IPS DF 4.7 (cell line): ENCODE data around the gene ZNF182.
A peak's percentile ranks its signal among the peaks of the same experiment; 100 is the strongest.
"Not testable (repeated sequence)": the region's sequence is repeated elsewhere in the genome, so short reads cannot be mapped to it uniquely, and the experiment has no call there.

Experiments
- DNase-seq: peaks from one replicate; pipeline ENCODE4 v3.0.0-alpha.2; 2013; ENCODE audit warnings: low spot score; ENCODE audit errors: extremely low read depth

ZNF182 gene

DNA sequence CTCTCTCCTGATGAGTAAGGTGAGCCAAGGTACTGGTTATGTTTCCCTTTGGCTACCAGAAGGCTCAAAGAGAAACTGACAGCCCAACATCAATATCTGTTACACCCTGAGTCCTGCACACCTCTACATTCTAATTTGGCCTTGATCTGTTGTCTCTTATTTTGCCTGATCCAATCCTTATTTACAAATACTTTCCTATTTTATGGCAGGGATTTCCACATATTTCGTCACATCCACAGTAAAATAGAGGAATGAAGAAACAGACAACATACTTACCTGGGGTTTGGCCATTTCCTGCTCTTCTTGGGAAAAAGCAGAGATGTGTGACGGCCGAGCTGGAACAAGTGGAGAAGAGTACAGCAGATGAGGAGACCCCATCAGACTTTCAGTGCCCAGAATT lies 1.5 kb downstream of the ZNF182 start:
- DNase-seq: no peak

DNA sequence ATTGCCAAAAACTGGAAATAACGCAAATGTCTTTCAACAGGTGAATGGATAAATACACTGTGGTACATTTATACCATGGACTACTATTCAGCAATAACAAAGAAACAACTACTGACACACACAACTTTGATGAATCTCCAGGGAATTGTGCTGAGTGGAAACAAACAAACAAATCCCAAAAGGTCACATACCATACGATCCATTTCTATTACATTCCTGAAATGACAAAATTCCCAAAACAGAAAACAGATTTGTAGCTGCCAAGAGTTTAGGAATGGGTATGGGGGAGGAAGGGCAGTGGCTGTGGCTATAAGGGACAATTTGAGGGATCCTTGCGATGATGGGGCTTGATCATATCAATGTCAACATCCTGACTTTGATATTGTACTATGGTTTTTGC lies 2.5 kb downstream of the ZNF182 start:
- DNase-seq: no peak

- DNase-seq: no peak
Observed at GRCh38 chrX:47992669-47993068, 11.1 kb downstream of the ZNF182 start.

GRCh38 chrX:47992095-47992380 lies 11.8 kb downstream of the ZNF182 start:
- DNase-seq: no peak

DNA sequence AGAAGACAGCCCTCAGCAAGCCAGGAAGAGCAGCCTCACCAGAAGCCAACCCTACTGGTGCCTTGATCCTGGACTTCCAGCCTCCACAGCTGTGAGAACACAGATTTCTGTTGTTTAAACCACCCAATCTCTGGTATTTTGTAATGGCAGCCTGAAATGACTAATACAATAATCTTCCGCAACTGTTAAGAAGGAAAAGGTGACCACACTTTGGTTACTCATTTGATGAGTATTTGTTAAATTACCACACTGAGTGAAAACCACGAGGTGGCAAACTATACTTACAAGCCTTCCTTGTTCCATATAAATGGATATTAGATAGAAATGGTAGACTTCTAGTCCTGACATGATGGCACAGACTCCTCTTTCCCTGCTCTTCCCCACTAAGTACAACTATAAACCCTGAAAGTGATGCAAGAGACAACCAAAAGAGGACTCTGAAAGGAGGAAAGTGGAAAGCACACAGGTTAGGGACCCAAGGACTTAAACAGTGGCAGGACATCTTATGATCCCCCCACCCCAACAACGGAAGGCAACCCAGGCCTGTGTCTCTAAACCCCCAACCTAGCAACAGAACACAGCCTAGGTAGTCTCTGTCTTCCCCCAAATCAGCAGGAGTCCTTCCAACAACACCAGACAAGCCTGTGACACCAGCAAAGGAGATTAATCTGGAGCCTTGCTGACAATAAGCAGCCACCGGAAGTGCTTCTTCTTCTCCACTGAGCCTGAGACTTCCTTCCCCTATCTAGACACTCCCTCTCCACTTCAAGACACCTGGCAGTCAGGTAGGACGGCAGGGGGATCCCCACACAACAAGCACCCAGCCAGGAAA lies 12.3 kb downstream of the ZNF182 start:
- DNase-seq: no peak

DNA sequence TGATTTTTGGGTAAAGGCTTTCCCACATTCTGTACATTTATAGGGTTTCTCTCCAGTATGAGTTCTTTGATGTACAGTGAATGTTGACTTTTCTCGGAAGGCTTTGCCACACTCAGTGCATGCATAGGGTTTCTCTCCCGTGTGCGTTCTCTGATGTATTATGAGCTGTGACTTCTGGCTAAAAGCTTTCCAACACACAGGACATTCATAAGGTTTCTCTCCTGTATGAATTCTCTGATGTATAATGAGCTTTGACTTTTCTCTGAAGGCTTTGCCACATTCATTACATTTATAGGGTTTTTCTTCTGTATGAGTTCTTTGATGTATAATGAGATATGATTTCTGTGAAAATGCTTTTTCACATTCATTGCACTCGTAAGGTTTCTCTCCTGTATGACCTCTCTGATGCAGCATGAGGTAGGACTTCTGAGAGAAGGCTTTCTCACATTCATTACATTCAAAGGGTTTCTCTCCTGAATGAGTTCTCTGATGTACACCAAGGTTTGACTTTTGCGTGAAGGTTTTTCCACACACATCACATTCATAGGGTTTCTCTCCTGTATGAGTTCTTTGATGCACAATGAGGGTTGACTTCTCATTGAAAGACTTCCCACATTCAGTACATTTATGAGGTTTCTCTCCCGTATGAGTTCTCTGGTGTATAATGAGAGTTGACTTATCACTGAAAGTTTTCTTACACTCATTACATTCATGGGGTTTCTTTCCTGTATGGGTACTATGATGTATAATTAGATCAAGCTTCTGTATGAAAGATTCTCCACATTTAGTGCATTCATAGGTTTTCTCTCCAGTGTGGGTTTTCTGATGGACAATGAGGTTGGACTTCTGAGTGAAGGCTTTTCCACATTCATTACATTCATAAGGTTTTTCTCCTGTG lies 27.3 kb downstream of the ZNF182 start:
- no peak for DNase-seq

DNA sequence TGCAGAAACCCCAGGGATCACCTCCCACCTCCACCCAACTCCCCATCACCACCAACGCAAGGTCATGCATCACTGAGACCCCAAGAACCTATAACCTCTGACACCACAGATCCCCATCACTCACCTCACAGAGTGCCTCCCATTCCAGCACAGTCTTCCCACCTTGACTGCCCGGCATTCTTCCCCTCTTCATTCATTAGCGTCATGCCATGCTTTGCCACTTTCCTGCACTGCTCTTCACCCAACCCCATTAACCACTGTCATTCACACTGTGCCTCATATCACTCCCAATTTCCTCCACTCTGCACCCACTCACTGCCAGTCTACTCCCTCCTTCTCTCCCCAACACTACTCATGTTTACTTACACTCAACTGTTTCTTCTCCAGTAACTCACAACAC lies 30.6 kb downstream of the ZNF182 start:
- no peak for DNase-seq

DNA sequence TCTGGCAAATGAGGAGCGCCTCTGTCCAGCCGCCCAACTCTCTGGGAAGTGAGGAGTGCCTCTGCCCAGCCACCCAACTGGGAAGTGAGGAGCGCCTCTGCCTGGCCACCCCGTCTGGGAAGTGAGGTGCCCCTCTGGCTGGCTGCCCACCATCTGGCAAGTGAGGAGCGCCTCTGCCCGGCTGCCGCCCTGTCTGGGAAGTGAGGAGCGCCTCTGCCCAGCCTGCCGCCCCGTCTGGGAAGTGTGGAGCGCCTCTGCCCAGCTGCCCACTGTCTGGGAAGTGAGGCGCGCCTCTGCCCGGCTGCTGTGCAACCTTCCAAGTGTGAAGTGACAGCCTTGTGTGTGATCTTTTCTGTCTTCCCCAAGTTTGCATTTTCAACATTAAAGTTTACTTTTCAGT lies 38.3 kb downstream of the ZNF182 start:
- DNase-seq: not testable (repeated sequence)

DNA sequence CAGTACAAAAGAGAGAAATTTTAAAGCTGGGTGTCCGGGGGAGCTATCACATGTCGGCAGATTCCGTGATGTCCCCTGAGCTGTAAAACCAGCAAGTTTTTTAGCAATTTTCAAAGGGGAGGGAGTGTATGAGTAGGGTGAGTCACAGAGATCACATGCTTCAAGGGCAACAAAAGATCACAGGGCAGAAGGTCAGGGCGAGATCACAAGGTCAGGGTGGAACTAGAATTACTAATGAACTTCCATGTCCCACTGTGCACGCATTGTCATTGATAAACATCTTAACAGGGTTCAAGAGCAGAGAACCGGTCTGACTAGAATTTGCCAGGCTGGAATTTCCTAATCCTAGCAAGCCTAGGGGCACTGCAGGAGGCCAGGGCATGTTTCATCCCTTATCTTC lies 42.0 kb downstream of the ZNF182 start:
- peak; percentile 11 for DNase-seq

- no peak for DNase-seq
Observed at GRCh38 chrX:47960406-47960805, 43.4 kb downstream of the ZNF182 start.

- DNase-seq: no peak
Observed at GRCh38 chrX:47958761-47959342, 44.9 kb downstream of the ZNF182 start.

GRCh38 chrX:47958206-47958605 lies 45.6 kb downstream of the ZNF182 start:
- DNase-seq: not testable (repeated sequence)

DNA sequence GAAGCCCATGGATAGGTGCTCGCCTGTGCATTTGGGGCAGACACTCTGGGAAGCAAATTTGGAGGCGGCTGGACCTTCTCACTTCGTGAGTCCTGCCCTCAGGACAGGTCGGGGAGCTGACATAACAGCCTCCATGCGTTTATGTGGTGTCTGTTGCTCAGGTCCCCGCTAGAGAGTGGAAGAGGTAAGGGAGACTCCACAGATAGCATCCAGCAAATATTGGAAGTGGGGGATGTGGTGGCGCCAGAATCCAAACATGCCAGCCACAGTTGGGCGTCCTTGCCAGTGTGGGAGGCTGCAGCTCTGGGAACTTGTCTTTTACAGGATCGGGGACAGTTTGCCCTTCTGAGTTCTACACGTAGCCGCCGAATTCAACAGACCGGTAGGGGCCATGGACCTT lies 47.8 kb downstream of the ZNF182 start:
- no peak for DNase-seq

GRCh38 chrX:47955295-47955694 lies 48.5 kb downstream of the ZNF182 start:
- not testable (repeated sequence) for DNase-seq

DNA sequence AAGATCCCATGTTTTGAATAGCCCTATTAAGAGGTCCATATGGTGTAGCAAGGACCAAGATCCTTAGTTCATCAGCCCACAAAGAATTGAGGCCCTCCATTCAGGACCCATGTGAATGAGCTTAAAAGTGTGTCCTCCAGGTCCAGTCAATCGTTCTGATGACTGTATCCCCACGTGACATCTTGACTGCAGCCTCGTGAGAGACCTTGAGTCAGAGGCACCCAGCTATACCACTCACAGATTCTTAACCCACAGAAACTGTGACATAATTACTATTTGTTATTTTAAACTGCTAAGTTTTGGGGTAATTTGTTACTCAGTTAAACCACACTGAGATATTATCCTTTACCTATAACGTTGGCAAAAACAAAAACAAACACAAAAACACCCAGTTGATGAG lies 62.4 kb downstream of the ZNF182 start:
- DNase-seq: no peak

- DNase-seq: no peak
Observed at GRCh38 chrX:47940448-47940847, 63.3 kb downstream of the ZNF182 start.

- DNase-seq: no peak
Observed at GRCh38 chrX:47936940-47937317, 66.9 kb downstream of the ZNF182 start.

- DNase-seq: no peak
Observed at GRCh38 chrX:47936224-47936939, 67.4 kb downstream of the ZNF182 start.

GRCh38 chrX:47933946-47934345 lies 69.8 kb downstream of the ZNF182 start:
- no peak for DNase-seq

DNA sequence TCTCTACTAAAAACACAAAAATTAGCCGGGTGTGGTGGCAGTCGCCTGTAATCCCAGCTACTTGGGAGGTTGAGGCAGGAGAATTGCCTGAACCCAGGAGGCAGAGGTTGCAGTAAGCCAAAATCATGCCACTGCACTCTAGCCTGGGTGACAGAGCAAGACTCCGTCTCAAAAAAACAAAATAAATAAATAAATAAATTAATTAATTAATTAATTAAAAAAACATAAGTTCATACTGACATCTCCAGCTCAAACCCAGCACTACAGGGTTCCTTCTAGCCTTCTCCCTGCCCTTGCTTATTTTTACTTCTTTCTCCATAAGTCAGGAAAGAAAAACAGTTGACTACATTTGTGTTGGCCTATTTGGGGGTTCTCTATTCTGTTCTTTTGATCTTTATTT lies 71.8 kb downstream of the ZNF182 start:
- DNase-seq: not testable (repeated sequence)

DNA sequence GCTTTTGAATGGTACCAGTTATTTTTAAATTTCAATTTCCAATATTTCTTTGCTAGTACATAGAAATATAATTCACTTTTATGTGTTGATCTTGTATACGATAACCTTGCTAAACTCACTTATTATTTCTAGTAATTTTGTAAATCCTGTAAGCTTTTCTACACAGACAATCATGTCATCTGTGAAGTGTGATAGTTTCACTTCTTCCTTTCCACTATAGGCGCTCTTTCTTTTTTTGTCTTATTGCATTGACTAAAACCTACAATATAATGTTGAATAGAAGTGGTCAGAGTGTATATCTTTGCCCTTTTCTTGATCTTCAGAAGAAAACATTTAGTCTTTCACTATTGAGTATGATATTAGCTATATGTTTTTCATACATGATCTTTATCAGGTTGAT lies 76.6 kb downstream of the ZNF182 start:
- no peak for DNase-seq
